Colonic mucosa (tissue), 4 donors: ENCODE data around the gene CRB2. TPM values are rescaled to one million over a fixed set of nuclear protein-coding genes. Genes with fewer than 3 reads are reported as not detected.

Experiments
- DNase-seq: peaks from one replicate; pipeline ENCODE4 v3.0.0-alpha.2; 2020
- H3K27ac ChIP-seq: fragments of 200-600 bp; one replicate; pipeline ENCODE4 v1.8.0; 2021
- H3K27me3 ChIP-seq: fragments of 200-600 bp; one replicate; pipeline ENCODE4 v1.8.0; 2021
- H3K36me3 ChIP-seq: fragments of 200-600 bp; one replicate; pipeline ENCODE4 v1.8.0; 2021
- H3K4me1 ChIP-seq: fragments of 200-600 bp; one replicate; pipeline ENCODE4 v1.8.0; 2021; ENCODE audit warnings: mild to moderate bottlenecking
- H3K4me3 ChIP-seq: fragments of 200-600 bp; one replicate; pipeline ENCODE4 v1.8.0; 2021
- H3K9ac ChIP-seq, 2 donors: one replicate each; pipeline ENCODE4 v1.7.0; 2013; ENCODE audit warnings: control low read depth in 2 of 2, low read depth in 2 of 2, low read length in 2 of 2
- H3K9me3 ChIP-seq: fragments of 200-600 bp; one replicate; pipeline ENCODE4 v1.8.0; 2021
- intact Hi-C: fragments of 100-400 bp; cut with DNase I; formaldehyde crosslinking; loops from one replicate; pipeline ENCODE4 v1.14.1; 2022
- total RNA-seq, 2 donors: library from RNA; stranded (reverse); fragmentation: NEBNext Ultra II Directional in 1 of 2; extraction: Animal tissue kit (Norgen Biotek cat#: 25700) in 1 of 2; gene quantifications; one replicate each; pipeline ENCODE4 v1.2.1, GENCODE V29; 2021
- TF ChIP-seq, protein P1 (sequence below): fragments of 200-600 bp; IDR thresholded peaks from one replicate; pipeline ENCODE4 v1.8.0; 2022; ENCODE audit warnings: antibody characterized with exemption, mild to moderate bottlenecking
- donor health status: healthy.
- donor health status: DM: no; HTN: no; CAD: no.
- donor health status: DM: no; HTN: no; CAD: no.

Gene CRB2
- total RNA-seq, 2 donors from 2014 or later: 0.69 to 2.4 TPM

DNA sequence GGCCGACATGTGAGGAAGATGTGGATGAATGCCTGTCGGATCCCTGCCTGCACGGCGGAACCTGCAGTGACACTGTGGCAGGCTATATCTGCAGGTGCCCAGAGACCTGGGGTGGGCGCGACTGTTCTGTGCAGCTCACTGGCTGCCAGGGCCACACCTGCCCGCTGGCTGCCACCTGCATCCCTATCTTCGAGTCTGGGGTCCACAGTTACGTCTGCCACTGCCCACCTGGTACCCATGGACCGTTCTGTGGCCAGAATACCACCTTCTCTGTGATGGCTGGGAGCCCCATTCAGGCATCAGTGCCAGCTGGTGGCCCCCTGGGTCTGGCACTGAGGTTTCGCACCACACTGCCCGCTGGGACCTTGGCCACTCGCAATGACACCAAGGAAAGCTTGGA lies 14.1 kb downstream of the CRB2 start:
- TF ChIP-seq, protein P1, sequence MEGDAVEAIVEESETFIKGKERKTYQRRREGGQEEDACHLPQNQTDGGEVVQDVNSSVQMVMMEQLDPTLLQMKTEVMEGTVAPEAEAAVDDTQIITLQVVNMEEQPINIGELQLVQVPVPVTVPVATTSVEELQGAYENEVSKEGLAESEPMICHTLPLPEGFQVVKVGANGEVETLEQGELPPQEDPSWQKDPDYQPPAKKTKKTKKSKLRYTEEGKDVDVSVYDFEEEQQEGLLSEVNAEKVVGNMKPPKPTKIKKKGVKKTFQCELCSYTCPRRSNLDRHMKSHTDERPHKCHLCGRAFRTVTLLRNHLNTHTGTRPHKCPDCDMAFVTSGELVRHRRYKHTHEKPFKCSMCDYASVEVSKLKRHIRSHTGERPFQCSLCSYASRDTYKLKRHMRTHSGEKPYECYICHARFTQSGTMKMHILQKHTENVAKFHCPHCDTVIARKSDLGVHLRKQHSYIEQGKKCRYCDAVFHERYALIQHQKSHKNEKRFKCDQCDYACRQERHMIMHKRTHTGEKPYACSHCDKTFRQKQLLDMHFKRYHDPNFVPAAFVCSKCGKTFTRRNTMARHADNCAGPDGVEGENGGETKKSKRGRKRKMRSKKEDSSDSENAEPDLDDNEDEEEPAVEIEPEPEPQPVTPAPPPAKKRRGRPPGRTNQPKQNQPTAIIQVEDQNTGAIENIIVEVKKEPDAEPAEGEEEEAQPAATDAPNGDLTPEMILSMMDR: no peak

GRCh38 chr9:123370526-123371227 lies 14.7 kb downstream of the CRB2 start:
- H3K27me3 ChIP-seq: no peaks in the 10 kb centered on the region

More for the DNA sequence above, 14.1 kb downstream of the CRB2 start:
- no peak overlapping the region for H3K27ac ChIP-seq
- H3K9ac ChIP-seq: no peak overlapping the region
- intact Hi-C loops: no loop called here
- no peaks in the 10 kb centered on the region for H3K27me3 ChIP-seq
- DNase-seq: no peak
- no peaks in the 10 kb centered on the region for H3K36me3 ChIP-seq
- no peak overlapping the region for H3K4me3 ChIP-seq
- H3K9me3 ChIP-seq: no peaks in the 10 kb centered on the region
- H3K4me1 ChIP-seq: peaks cover 9% of the 10 kb centered on the region

DNA sequence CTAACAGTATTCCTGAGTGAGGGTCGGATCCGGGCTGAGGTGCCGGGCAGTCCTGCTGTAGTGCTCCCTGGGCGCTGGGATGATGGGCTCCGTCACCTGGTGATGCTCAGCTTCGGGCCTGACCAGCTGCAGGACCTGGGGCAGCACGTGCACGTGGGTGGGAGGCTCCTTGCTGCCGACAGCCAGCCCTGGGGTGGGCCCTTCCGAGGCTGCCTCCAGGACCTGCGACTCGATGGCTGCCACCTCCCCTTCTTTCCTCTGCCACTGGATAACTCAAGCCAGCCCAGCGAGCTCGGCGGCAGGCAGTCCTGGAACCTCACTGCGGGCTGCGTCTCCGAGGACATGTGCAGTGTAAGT lies 15.2 kb downstream of the CRB2 start:
- no peak for DNase-seq
- intact Hi-C loops: no loop called here
- TF ChIP-seq, protein P1: no peak
- Histone ChIP-seq H3K9me3 (no peaks in the 10 kb centered on the region), H3K36me3 (no peaks in the 10 kb centered on the region), H3K27ac (no peak overlapping the region), H3K4me1 (peaks cover 18% of the 10 kb centered on the region), H3K27me3 (no peaks in the 10 kb centered on the region), H3K4me3 (no peak overlapping the region), H3K9ac (no peak overlapping the region)

More at GRCh38 chr9:123370526-123371227, 14.7 kb downstream of the CRB2 start:
- TF ChIP-seq, protein P1: no peak
- H3K27ac ChIP-seq: no peak overlapping the region
- H3K9ac ChIP-seq: no peak overlapping the region
- H3K9me3 ChIP-seq: no peaks in the 10 kb centered on the region
- DNase-seq: no peak
- intact Hi-C loops: no loop called here
- H3K4me3 ChIP-seq: no peak overlapping the region
- peaks cover 15% of the 10 kb centered on the region for H3K4me1 ChIP-seq
- H3K36me3 ChIP-seq: no peaks in the 10 kb centered on the region

GRCh38 chr9:123371805-123372590 lies 16.0 kb downstream of the CRB2 start:
- no peak overlapping the region for H3K9ac ChIP-seq
- H3K27ac ChIP-seq: no peak overlapping the region
- H3K9me3 ChIP-seq: no peaks in the 10 kb centered on the region
- H3K4me1 ChIP-seq: peaks cover 18% of the 10 kb centered on the region
- intact Hi-C loops: no loop called here
- H3K4me3 ChIP-seq: no peak overlapping the region
- no peaks in the 10 kb centered on the region for H3K27me3 ChIP-seq
- H3K36me3 ChIP-seq: no peaks in the 10 kb centered on the region
- DNase-seq: no peak
- TF ChIP-seq, protein P1: no peak

DNA sequence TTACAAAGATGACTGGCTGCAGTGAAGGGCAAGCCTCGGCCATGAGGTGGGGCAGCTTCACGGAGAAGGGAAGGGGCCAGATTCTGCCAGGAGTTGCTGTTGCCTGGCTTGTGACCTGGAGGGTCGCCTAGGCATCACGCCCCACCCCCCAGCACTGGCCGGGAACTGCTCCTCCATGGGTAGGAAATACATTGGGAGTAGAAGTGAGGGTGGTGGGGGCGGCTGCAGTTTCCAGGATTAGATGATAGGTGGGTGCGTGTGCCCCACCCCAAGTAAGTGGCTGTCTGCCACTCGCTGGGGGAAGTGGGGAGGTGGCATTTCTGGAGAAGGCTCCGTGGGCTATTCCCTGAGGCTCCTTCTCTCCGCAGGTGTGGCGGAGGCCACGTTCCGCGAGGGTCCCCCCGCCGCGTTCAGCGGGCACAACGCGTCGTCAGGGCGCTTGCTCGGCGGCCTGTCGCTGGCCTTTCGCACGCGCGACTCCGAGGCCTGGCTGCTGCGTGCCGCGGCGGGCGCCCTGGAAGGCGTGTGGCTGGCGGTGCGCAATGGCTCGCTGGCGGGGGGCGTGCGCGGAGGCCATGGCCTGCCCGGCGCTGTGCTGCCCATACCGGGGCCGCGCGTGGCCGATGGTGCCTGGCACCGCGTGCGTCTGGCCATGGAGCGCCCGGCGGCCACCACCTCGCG lies 16.9 kb downstream of the CRB2 start:
- intact Hi-C loops: no loop called here
- Histone ChIP-seq H3K4me3 (no peak overlapping the region), H3K27ac (no peak overlapping the region), H3K36me3 (no peaks in the 10 kb centered on the region), H3K9me3 (no peaks in the 10 kb centered on the region), H3K4me1 (peaks cover 22% of the 10 kb centered on the region), H3K9ac (no peak overlapping the region), H3K27me3 (no peaks in the 10 kb centered on the region)
- TF ChIP-seq, protein P1: no peak
- DNase-seq: no peak
